Prostate gland (tissue), 2 donors: ENCODE data around the gene ZNF200. TPM values are rescaled to one million over a fixed set of nuclear protein-coding genes. Genes with fewer than 3 reads are reported as not detected.
A peak's percentile ranks its signal among the peaks of the same experiment; 100 is the strongest.
"Not testable (repeated sequence)": the region's sequence is repeated elsewhere in the genome, so short reads cannot be mapped to it uniquely, and the experiment has no call there.

ENCODE experiments used
- DNase-seq: peaks from one replicate; pipeline ENCODE4 v3.0.0-alpha.2; 2019; ENCODE audit warnings: low spot score
- H3K27ac ChIP-seq, 2 donors: fragments of 200-600 bp; sonication (generic); 2 replicates each; pipeline ENCODE4 v1.5.1; 2017 to 2019
- H3K27me3 ChIP-seq: fragments of 200-600 bp; sonication (generic); replicated peaks from 2 replicates; pipeline ENCODE4 v1.5.1; 2019; ENCODE audit not compliant: insufficient read depth
- H3K36me3 ChIP-seq, 2 donors: fragments of 200-600 bp; sonication (generic); 1 replicate in 1 of 2; 2 replicates in 1 of 2; pipeline versions ENCODE4 v1.5.1 to v1.8.1; 2017 to 2019
- H3K4me1 ChIP-seq: fragments of 200-600 bp; sonication (generic); replicated peaks from 2 replicates; pipeline ENCODE4 v1.5.1; 2019
- H3K4me3 ChIP-seq, 2 donors: fragments of 200-600 bp; sonication (generic); 2 replicates each; pipeline ENCODE4 v1.5.1; 2017 to 2019
- H3K9me3 ChIP-seq: fragments of 200-600 bp; sonication (generic); 2 replicates; pipeline ENCODE4 v1.5.1; 2017
- POLR2A ChIP-seq: fragments of 450-650 bp; IDR thresholded peaks from one replicate; pipeline ENCODE4 v1.6.1; 2016; ENCODE audit warnings: antibody characterized with exemption, mild to moderate bottlenecking
- POLR2AphosphoS5 ChIP-seq: sonication (generic); formaldehyde crosslinking; IDR thresholded peaks from one replicate; pipeline ENCODE4 v1.6.1; 2017; ENCODE audit warnings: antibody characterized with exemption
- WGBS: methylation state at CpG from one replicate; pipeline ENCODE4 v1.1.5; 2018; 5-methylcytosine and 5-hydroxymethylcytosine counted together
- intact Hi-C: fragments of 100-400 bp; cut with DNase I; formaldehyde crosslinking; loops from one replicate; pipeline ENCODE4 v1.14.2; 2022
- total RNA-seq, 2 donors: library from RNA; depleted of rRNA; stranded (reverse); fragments of >200 nt; gene quantifications; one replicate each; pipeline ENCODE4 v1.1.0, GENCODE V29; 2016
- TF ChIP-seq, protein P1 (sequence below), 4 experiments: fragments of 200-600 bp in 2 of 4; fragments of 450-650 bp in 2 of 4; sonication (generic) in 2 of 4; IDR thresholded peaks; 1 replicate in 3 of 4; 2 replicates in 1 of 4; pipeline ENCODE4 v1.5.1; 2016 to 2019; ENCODE audit warnings: antibody characterized with exemption in 4 of 4, mild to moderate bottlenecking in 2 of 4, moderate library complexity in 2 of 4

The ZNF200 gene
- total RNA-seq, 2 donors from 2014 or later, result 8.2 to 18.6 TPM

DNA sequence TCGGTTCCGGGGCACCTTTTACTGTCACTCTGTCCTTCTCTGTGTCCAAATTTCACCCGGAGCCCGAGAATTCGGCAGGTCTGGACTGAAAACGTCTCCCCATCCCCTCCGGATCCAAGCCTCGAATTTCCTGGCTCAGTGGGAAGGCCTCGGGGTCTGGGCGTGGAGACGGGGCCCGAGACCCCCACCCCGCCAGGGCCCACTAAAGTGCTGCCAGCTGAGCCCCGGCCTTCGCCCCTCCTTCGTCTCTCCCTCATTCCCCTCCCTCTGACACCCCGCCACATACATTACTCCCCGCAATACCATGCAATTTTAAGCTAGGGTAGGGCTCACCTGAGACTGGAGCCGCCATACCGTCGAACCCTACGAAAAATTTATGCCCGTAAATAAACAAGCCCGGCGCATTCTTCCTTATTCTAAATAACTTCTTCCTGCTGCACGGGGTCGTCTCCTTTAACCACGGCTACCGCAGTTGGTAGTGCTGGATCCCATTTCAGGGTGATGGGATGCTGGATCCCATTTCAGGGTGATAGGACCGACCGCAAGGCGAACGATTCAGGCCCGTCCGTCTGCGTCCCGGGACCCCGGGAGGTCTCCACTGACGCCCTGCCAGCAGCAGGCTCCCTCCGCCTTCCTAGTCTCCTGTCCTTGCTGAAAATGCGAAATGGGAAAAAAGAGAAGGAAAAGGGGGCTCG lies 51.4 kb downstream of the ZNF200 start:
- Histone ChIP-seq H3K27me3 (peaks cover 36% of the 10 kb centered on the region), H3K36me3 (no peaks in the 10 kb centered on the region), H3K4me3 (peak overlapping the region in 1 of 2 donors; percentile 2), H3K4me1 (peaks cover 3% of the 10 kb centered on the region), H3K9me3 (no peaks in the 10 kb centered on the region), H3K27ac (no peak overlapping the region)
- WGBS, result 4% methylated on average over 42 of the region's 42 CpGs
- TF ChIP-seq, protein P1, sequence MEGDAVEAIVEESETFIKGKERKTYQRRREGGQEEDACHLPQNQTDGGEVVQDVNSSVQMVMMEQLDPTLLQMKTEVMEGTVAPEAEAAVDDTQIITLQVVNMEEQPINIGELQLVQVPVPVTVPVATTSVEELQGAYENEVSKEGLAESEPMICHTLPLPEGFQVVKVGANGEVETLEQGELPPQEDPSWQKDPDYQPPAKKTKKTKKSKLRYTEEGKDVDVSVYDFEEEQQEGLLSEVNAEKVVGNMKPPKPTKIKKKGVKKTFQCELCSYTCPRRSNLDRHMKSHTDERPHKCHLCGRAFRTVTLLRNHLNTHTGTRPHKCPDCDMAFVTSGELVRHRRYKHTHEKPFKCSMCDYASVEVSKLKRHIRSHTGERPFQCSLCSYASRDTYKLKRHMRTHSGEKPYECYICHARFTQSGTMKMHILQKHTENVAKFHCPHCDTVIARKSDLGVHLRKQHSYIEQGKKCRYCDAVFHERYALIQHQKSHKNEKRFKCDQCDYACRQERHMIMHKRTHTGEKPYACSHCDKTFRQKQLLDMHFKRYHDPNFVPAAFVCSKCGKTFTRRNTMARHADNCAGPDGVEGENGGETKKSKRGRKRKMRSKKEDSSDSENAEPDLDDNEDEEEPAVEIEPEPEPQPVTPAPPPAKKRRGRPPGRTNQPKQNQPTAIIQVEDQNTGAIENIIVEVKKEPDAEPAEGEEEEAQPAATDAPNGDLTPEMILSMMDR (IDR thresholded peaks at IDR 0.05), result no peak
- no peak for TF ChIP-seq POLR2AphosphoS5
- no peak for TF ChIP-seq POLR2A
- no peak for DNase-seq
- intact Hi-C loops, result no loop called here

DNA sequence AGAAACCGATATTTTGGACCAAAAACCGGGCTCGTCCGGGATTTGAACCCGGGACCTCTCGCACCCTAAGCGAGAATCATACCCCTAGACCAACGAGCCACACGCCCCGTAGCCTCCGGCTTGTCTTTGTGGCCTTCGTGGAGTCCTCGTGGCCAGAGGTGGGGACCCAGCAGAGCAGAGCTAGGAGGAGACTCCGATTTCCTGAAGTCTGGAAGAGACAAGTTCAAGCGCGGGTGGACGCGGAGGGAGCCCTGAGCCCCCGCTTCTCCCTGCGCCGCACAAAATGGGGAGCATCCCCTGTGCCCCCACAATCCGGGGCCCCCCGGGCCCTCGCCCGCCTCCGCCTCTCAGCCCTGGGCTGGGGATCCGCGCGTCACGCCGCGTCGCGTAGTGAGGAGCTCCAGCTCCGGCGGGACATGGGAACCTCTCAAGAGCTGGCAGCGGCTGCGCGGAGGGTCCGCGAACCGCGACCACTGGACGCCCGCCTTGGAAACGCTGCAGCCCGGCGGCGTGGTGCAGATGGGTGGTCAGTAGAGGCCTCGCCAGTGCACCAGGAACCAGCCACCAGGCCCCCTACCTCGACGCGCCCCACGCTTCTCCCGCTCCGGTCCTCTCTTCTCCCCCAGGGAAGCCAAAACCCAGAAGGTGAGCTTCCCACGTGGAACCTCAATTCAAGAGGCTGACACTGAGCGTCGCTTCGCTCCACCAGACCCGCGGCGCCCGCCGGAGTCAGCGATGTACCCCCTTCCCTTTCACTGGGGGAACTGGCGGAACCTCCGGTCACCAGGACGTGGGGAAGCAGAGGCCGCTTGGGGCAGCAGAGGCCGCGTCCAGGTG lies 52.1 kb downstream of the ZNF200 start:
- Histone ChIP-seq H3K36me3 (no peaks in the 10 kb centered on the region), H3K9me3 (no peaks in the 10 kb centered on the region), H3K4me1 (peaks cover 3% of the 10 kb centered on the region), H3K27ac (no peak overlapping the region), H3K27me3 (peaks cover 33% of the 10 kb centered on the region), H3K4me3 (peak overlapping the region in 1 of 2 donors; percentile 2)
- WGBS, result under 1% methylated on average over 58 of the region's 72 CpGs
- TF ChIP-seq, protein P1 (IDR thresholded peaks at IDR 0.05), result peak in 1 of 4 experiments; percentile 5
- TF ChIP-seq POLR2A, result no peak
- intact Hi-C loops, result no loop called here
- DNase-seq, result no peak

DNA sequence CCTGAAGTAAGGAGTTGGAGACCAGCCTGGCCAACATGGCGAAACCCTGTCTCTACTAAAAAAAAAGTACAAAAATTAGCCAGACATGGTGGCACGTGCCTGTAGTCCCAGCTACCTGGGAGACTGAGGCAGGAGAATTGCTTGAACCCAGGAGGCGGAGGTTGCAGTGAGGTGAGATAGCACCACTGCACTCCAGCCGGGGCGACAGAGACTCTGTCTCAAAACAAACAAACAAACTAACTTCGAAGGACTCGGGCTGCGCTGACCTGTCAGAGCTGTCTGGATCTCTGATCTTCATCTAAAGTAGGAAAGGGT lies 52.7 kb downstream of the ZNF200 start:
- intact Hi-C loops, DNase-seq, H3K36me3 ChIP-seq, H3K4me1 ChIP-seq, H3K27ac ChIP-seq, H3K9me3 ChIP-seq: not testable (repeated sequence)
- Histone ChIP-seq H3K27me3 (peaks cover 32% of the 10 kb centered on the region), H3K4me3 (peak overlapping the region in 1 of 2 donors; percentile 2)
- 31% methylated on average over 8 of the region's 8 CpGs for WGBS

DNA sequence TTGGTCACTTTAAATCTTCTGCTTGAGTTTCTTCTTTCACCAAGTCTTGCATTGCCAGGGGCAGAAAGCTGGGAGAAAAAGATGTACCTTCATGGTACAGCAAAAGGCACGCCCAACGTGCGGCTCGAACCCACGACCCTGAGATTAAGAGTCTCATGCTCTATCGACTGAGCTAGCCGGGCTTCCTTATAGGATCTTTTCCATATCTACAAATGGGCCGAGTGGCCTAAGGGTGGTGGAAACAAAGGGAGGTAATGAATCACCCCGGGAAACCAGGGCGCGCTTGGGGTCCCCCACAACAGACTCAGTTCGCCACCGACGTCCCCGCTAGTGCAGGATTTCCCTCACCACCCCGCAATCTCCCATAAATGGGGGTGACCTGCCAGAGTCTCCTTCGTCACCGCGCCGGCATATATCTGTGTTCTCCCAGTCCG lies 54.5 kb downstream of the ZNF200 start:
- H3K4me3 ChIP-seq, result no peak overlapping the region
- TF ChIP-seq POLR2AphosphoS5, result no peak
- TF ChIP-seq, protein P1 (IDR thresholded peaks at IDR 0.05), result no peak
- WGBS, result 25% methylated on average over 21 of the region's 21 CpGs
- peaks cover 31% of the 10 kb centered on the region for H3K27me3 ChIP-seq
- DNase-seq, result no peak
- intact Hi-C loops, result no loop called here
- H3K27ac ChIP-seq, result no peak overlapping the region
- no peaks in the 10 kb centered on the region for H3K9me3 ChIP-seq
- H3K36me3 ChIP-seq, result no peaks in the 10 kb centered on the region
- H3K4me1 ChIP-seq, result peaks cover 3% of the 10 kb centered on the region

DNA sequence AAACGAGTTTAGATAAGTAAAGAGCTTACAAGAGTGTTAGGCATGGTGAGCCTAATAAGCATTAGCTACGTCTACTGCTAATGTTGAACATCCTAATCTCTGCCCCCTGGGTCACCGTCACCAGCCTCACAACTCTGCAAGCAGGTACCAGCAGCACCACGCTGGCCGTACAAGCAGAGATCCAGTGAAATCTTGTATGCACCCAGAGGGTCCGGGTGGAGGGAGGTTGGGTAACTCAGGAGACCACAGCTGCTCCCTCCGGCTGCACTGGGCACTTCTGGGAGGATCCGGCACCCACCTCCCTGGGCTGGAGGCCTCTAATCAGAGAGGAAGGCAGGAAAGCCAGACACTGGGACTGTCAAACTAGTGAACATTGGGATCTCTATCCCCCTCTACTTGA lies 55.3 kb downstream of the ZNF200 start:
- H3K4me3 ChIP-seq, result no peak overlapping the region
- H3K4me1 ChIP-seq, result peaks cover 3% of the 10 kb centered on the region
- WGBS, result 72% methylated on average over 8 of the region's 8 CpGs
- no peak overlapping the region for H3K27ac ChIP-seq
- TF ChIP-seq, protein P1 (IDR thresholded peaks at IDR 0.05), result no peak
- no peak for TF ChIP-seq POLR2AphosphoS5
- no peak for TF ChIP-seq POLR2A
- H3K27me3 ChIP-seq, result peaks cover 39% of the 10 kb centered on the region
- H3K36me3 ChIP-seq, result no peaks in the 10 kb centered on the region
- H3K9me3 ChIP-seq, result no peaks in the 10 kb centered on the region
- no peak for DNase-seq
- intact Hi-C loops, result no loop called here
